IMR-90 (cell line): ENCODE measurements around the gene MPZL3. TPM values are rescaled to one million over a fixed set of nuclear protein-coding genes. Genes with fewer than 3 reads are reported as not detected.

Source experiments
- ATAC-seq: fragments of 200-7000 bp; cut with Tn5 transposase; 2 replicates; pipeline ENCODE4 v1.9.1; 2020; ENCODE audit warnings: low read depth, mild to moderate bottlenecking, moderate library complexity
- BruUV-seq: library from RNA; stranded (reverse); fragments of 400-500 nt; replicated peaks from 2 replicates; lab custom pipeline; 2021; lab: Mats Ljungman, UMichigan
- CTCF ChIA-PET: fragments of 300-600 bp; formaldehyde crosslinking; extraction: SDS; loops from one replicate; lab custom pipeline; 2021; ENCODE audit warnings: antibody characterized with exemption; lab: Yijun Ruan, JAX
- POLR2A ChIA-PET: fragments of 300-600 bp; sonication (Branson Sonifier 250); formaldehyde crosslinking; loops from one replicate; lab custom pipeline; 2022; ENCODE audit warnings: antibody characterized with exemption; ENCODE audit not compliant: unreplicated experiment; lab: Charles Lee
- DNase-seq: peaks from one replicate; pipeline ENCODE4 v3.0.0; 2013
- H2AFZ ChIP-seq: replicated peaks from 2 replicates; pipeline ENCODE3; 2013; ENCODE audit warnings: low read length, mild to moderate bottlenecking; ENCODE audit not compliant: poor library complexity
- H2AK5ac ChIP-seq: 2 replicates; pipeline ENCODE4 v1.6.1; 2013; ENCODE audit warnings: low read depth, low read length, inconsistent platforms
- H2AK9ac ChIP-seq: replicated peaks from 2 replicates; pipeline ENCODE3; 2013; ENCODE audit warnings: mild to moderate bottlenecking, low read depth, low read length, moderate library complexity; ENCODE audit not compliant: poor library complexity
- H2BK120ac ChIP-seq: 2 replicates; pipeline ENCODE4 v1.6.1; 2013; ENCODE audit warnings: low read depth, low read length, inconsistent platforms
- H2BK15ac ChIP-seq: 3 replicates; pipeline ENCODE4 v1.6.1; 2013; ENCODE audit warnings: low read depth, low read length, inconsistent platforms
- H2BK20ac ChIP-seq: 2 replicates; pipeline ENCODE4 v1.6.1; 2013; ENCODE audit warnings: low read depth, mild to moderate bottlenecking, inconsistent platforms, low read length, moderate library complexity
- H2BK5ac ChIP-seq: 2 replicates; pipeline ENCODE4 v1.6.1; 2013; ENCODE audit warnings: mild to moderate bottlenecking, low read depth, low read length, inconsistent platforms; ENCODE audit not compliant: poor library complexity, severe bottlenecking
- H3K14ac ChIP-seq: replicated peaks from 2 replicates; pipeline ENCODE4 v1.6.1; 2013; ENCODE audit warnings: low read depth, low read length, inconsistent platforms
- H3K18ac ChIP-seq: 2 replicates; pipeline ENCODE4 v1.6.1; 2013; ENCODE audit warnings: low read depth, low read length, control low read depth
- H3K23ac ChIP-seq: 2 replicates; pipeline ENCODE4 v1.6.1; 2013; ENCODE audit warnings: low read depth, low read length, inconsistent platforms
- H3K27ac ChIP-seq: 2 replicates; pipeline ENCODE4 v1.5.1; 2013; ENCODE audit warnings: mild to moderate bottlenecking, control low read depth, low read length; ENCODE audit not compliant: insufficient read depth
- H3K27me3 ChIP-seq: 2 replicates; pipeline ENCODE4 v1.6.1; 2013; ENCODE audit warnings: low read length; ENCODE audit not compliant: control insufficient read depth, insufficient read depth
- H3K36me3 ChIP-seq: 2 replicates; pipeline ENCODE4 v1.6.1; 2013; ENCODE audit warnings: low read length, mixed read lengths; ENCODE audit not compliant: control insufficient read depth, insufficient read depth
- H3K4ac ChIP-seq: 2 replicates; pipeline ENCODE4 v1.6.1; 2013; ENCODE audit warnings: low read depth, low read length, inconsistent platforms
- H3K4me1 ChIP-seq: 2 replicates; pipeline ENCODE4 v1.6.1; 2013; ENCODE audit warnings: low read length, mixed read lengths; ENCODE audit not compliant: control insufficient read depth, insufficient read depth
- H3K4me2 ChIP-seq: 2 replicates; pipeline ENCODE4 v1.6.1; 2013; ENCODE audit warnings: low read depth, mild to moderate bottlenecking, control low read depth, low read length, moderate library complexity
- H3K4me3 ChIP-seq: 2 replicates; pipeline ENCODE4 v1.5.1; 2013; ENCODE audit warnings: low read depth, mild to moderate bottlenecking, control low read depth, low read length, moderate library complexity; ENCODE audit not compliant: insufficient read depth
- H3K56ac ChIP-seq: 2 replicates; pipeline ENCODE4 v1.6.1; 2013; ENCODE audit warnings: low read length, inconsistent platforms; ENCODE audit not compliant: insufficient read depth; ENCODE audit errors: extremely low read depth
- H3K79me1 ChIP-seq, 2 experiments: 2 replicates each; pipeline ENCODE4 v1.6.1; 2013; ENCODE audit warnings: low read length in 2 of 2, inconsistent platforms in 1 of 2, low read depth in 1 of 2
- H3K9ac ChIP-seq: 2 replicates; pipeline ENCODE4 v1.6.1; 2013; ENCODE audit warnings: low read depth, low read length, control low read depth
- H3K9me1 ChIP-seq: 2 replicates; pipeline ENCODE4 v1.6.1; 2013; ENCODE audit warnings: low read length, inconsistent platforms; ENCODE audit not compliant: insufficient read depth
- H3K9me3 ChIP-seq: 2 replicates; pipeline ENCODE4 v1.6.1; 2013; ENCODE audit warnings: low read length; ENCODE audit not compliant: control insufficient read depth, insufficient read depth
- H4K20me1 ChIP-seq: 2 replicates; pipeline ENCODE4 v1.6.1; 2013; ENCODE audit warnings: low read length, inconsistent platforms; ENCODE audit not compliant: insufficient read depth
- H4K5ac ChIP-seq: 2 replicates; pipeline ENCODE4 v1.6.1; 2013; ENCODE audit warnings: mild to moderate bottlenecking, low read depth, low read length, control low read depth
- H4K8ac ChIP-seq, 2 experiments: 2 replicates each; pipeline ENCODE4 v1.6.1; 2013; ENCODE audit warnings: low read depth in 2 of 2, low read length in 2 of 2, control low read depth in 1 of 2, inconsistent platforms in 1 of 2
- H4K91ac ChIP-seq: 2 replicates; pipeline ENCODE4 v1.6.1; 2013; ENCODE audit warnings: low read depth, low read length, inconsistent platforms; ENCODE audit not compliant: insufficient read depth
- BHLHE40 ChIP-seq: fragments of 150-350 bp; IDR thresholded peaks from 2 replicates; pipeline ENCODE4 v1.6.1; 2016; ENCODE audit warnings: mild to moderate bottlenecking, low read depth, low read length
- CEBPB ChIP-seq: IDR thresholded peaks from 2 replicates; pipeline ENCODE4 v1.6.1; 2012; ENCODE audit warnings: low read depth, low read length, improper control_type of control experiment
- CHD1 ChIP-seq: IDR thresholded peaks from 2 replicates; pipeline ENCODE4 v1.6.1; 2012; ENCODE audit warnings: low read depth, low read length, improper control_type of control experiment
- FOS ChIP-seq: fragments of 150-350 bp; IDR thresholded peaks from 2 replicates; pipeline ENCODE4 v1.6.1; 2016; ENCODE audit warnings: low read depth, low read length
- MAFK ChIP-seq: IDR thresholded peaks from 2 replicates; pipeline ENCODE4 v1.6.1; 2012; ENCODE audit warnings: low read depth, low read length, improper control_type of control experiment
- MAZ ChIP-seq: IDR thresholded peaks from 2 replicates; pipeline ENCODE4 v1.6.1; 2012; ENCODE audit warnings: low read depth, mild to moderate bottlenecking, low read length, improper control_type of control experiment, moderate library complexity, borderline replicate concordance
- MXI1 ChIP-seq: IDR thresholded peaks from 2 replicates; pipeline ENCODE4 v1.6.1; 2012; ENCODE audit warnings: low read depth, mild to moderate bottlenecking, low read length, moderate library complexity, borderline replicate concordance
- POLR2A ChIP-seq: IDR thresholded peaks from 2 replicates; pipeline ENCODE4 v1.6.1; 2012; ENCODE audit warnings: mild to moderate bottlenecking, low read depth, low read length
- RAD21 ChIP-seq: IDR thresholded peaks from 2 replicates; pipeline ENCODE4 v1.6.1; 2012; ENCODE audit warnings: low read length, improper control_type of control experiment
- RCOR1 ChIP-seq: IDR thresholded peaks from 2 replicates; pipeline ENCODE4 v1.6.1; 2012; ENCODE audit warnings: mild to moderate bottlenecking, low read length, improper control_type of control experiment; ENCODE audit not compliant: insufficient replicate concordance
- RFX5 ChIP-seq: IDR thresholded peaks from 2 replicates; pipeline ENCODE4 v1.8.0; 2012; ENCODE audit warnings: low read depth, mild to moderate bottlenecking, low read length, moderate library complexity
- WGBS, 2 experiments: methylation state at CpG; one replicate each; pipeline versions ENCODE4 v1.1.5 to v1.1.7; 2013; ENCODE audit warnings: missing lambda C conversion rate in 2 of 2; ENCODE audit not compliant: insufficient read length in 1 of 2; ENCODE audit errors: extremely low coverage in 2 of 2; 5-methylcytosine and 5-hydroxymethylcytosine counted together
- dilution Hi-C: fragments of 300-500 bp; cut with HindIII; formaldehyde crosslinking; loops from one replicate; pipeline ENCODE4 v1.14.3; 2018; ENCODE audit warnings: low sequenced_read_pairs; ENCODE audit not compliant: unreplicated experiment
- in situ Hi-C: fragments of 300-500 bp; cut with MboI; formaldehyde crosslinking; loops from 3 replicates; pipeline ENCODE4 v1.14.3; 2019; ENCODE audit warnings: low sequenced_read_pairs, inconsistent platforms, mixed read lengths
- intact Hi-C: fragments of 100-400 bp; cut with micrococcal nuclease; formaldehyde crosslinking; loops from 2 replicates; pipeline ENCODE4 v1.10.0; 2022
- polyA plus RNA-seq, 3 experiments: library from polyadenylated mRNA; depleted of rRNA; stranded (reverse); fragments of >200 nt; gene quantifications; 2 replicates each; pipeline ENCODE4 v1.2.3, GENCODE V29; 2012; ENCODE audit warnings: low replicate concordance in 1 of 3
- total RNA-seq: library from RNA; depleted of rRNA; stranded (reverse); fragments of >200 nt; gene quantifications from 2 replicates; pipeline ENCODE4 v1.2.3, GENCODE V29; 2012
- TF ChIP-seq, protein P1 (sequence below): fragments of 150-350 bp; IDR thresholded peaks from 2 replicates; pipeline ENCODE4 v1.6.1; 2016; ENCODE audit warnings: low read depth, mild to moderate bottlenecking, low read length, moderate library complexity, borderline replicate concordance
- TF ChIP-seq, protein P2 (sequence below): fragments of 150-350 bp; IDR thresholded peaks from 2 replicates; pipeline ENCODE4 v1.6.1; 2017; ENCODE audit warnings: mild to moderate bottlenecking, antibody characterized with exemption, low read length, low read depth

Gene MPZL3
- total and polyA plus RNA-seq, 2 of the 4 experiments (the other 2 are of a cell fraction) = 0.15 to 0.36 TPM

DNA sequence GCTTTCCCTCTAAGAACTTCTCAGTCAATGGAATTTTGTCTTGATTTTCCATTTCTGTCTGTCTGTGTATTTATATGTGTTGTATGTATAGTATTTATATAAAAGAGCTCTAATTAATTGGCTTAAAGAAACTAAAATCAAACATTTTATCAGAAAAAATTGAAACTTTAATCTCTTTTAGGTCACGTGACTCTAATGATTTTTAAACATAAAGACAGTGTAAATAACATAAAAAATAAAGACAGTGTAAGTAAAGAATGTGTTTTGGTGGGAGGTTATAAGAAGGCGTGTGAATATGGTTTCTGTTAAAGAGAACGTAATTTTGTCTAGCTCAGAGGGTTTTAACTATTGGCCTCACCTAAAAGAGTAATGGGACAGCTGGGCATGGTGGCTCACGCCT, 29.7 kb downstream of the MPZL3 start:
- Histone ChIP-seq H3K23ac (no peak overlapping the region), H2BK120ac (no peak overlapping the region), H4K20me1 (no peaks in the 10 kb centered on the region), H3K9me3 (no peaks in the 10 kb centered on the region), H2AK5ac (no peak overlapping the region), H4K8ac (no peak overlapping the region), H2BK20ac (no peak overlapping the region), H4K5ac (no peak overlapping the region), H4K91ac (no peak overlapping the region), H3K4me1 (no peaks in the 10 kb centered on the region), H3K9ac (no peak overlapping the region), H3K18ac (no peak overlapping the region), H2BK5ac (no peak overlapping the region), H3K56ac (no peak overlapping the region), H2BK15ac (no peak overlapping the region), H3K4me3 (no peak overlapping the region), H3K79me1 (no peaks in the 10 kb centered on the region), H2AFZ (no peak overlapping the region), H3K27me3 (no peaks in the 10 kb centered on the region; the same call in 1 of the 2 replicates), H3K36me3 (no peaks in the 10 kb centered on the region), H3K4me2 (no peak overlapping the region), H2AK9ac (no peak overlapping the region), H3K9me1 (no peaks in the 10 kb centered on the region), H3K27ac (no peak overlapping the region), H3K14ac (no peak overlapping the region), H3K4ac (no peak overlapping the region)
- intact Hi-C loops = no loop called here
- no peak for DNase-seq
- TF ChIP-seq, protein P1, sequence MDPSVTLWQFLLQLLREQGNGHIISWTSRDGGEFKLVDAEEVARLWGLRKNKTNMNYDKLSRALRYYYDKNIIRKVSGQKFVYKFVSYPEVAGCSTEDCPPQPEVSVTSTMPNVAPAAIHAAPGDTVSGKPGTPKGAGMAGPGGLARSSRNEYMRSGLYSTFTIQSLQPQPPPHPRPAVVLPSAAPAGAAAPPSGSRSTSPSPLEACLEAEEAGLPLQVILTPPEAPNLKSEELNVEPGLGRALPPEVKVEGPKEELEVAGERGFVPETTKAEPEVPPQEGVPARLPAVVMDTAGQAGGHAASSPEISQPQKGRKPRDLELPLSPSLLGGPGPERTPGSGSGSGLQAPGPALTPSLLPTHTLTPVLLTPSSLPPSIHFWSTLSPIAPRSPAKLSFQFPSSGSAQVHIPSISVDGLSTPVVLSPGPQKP = no peak
- TF ChIP-seq CHD1 = no peak
- TF ChIP-seq RAD21 = no peak
- TF ChIP-seq RCOR1 = no peak
- TF ChIP-seq POLR2A = no peak
- no peak for TF ChIP-seq MAFK
- no peak for TF ChIP-seq MXI1
- no peak for TF ChIP-seq MAZ
- no peak for TF ChIP-seq BHLHE40
- no peak for TF ChIP-seq FOS
- TF ChIP-seq RFX5 = no peak
- no peak for TF ChIP-seq CEBPB
- TF ChIP-seq, protein P2, sequence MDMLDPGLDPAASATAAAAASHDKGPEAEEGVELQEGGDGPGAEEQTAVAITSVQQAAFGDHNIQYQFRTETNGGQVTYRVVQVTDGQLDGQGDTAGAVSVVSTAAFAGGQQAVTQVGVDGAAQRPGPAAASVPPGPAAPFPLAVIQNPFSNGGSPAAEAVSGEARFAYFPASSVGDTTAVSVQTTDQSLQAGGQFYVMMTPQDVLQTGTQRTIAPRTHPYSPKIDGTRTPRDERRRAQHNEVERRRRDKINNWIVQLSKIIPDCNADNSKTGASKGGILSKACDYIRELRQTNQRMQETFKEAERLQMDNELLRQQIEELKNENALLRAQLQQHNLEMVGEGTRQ = no peak
- no TSS peak for BruUV-seq
- in situ Hi-C loops = no loop called here
- ChIA-PET POLR2A (no interaction called here), CTCF (interaction anchor here (0.6 kb wide), 1 partner anchor 23 kb away, joined by 4 read pairs; no protein-coding TSS in a partner anchor)
- dilution Hi-C loops = no loop called here
- WGBS, 2 experiments = 100% methylated on average over 2 of the region's 4 CpGs; no CpG with 5 or more reads in 1 of the 2 experiments
- ATAC-seq = no peak
